Measurements from ENCODE around the gene CCNK.

CCNK gene

DNA sequence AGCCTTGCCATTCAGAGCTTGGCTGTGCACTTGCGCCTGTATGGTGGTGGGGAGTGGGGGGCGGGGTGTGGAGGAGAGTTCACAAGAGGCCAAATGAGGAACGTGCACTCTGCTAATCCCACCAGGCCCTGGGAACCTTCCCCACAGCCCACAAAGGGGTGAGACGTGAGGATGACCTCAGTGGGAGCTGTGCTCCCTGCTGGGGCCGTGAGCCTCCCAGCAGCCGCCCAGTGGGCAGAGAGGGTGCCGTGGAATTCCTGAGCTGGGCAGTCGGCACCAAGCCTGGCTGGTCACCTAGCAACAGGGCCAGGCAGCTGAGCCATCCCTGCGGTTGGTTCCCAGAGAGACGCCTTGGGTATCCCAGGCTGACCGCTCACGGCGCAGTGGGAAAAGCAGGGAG, 53.7 kb downstream of the CCNK start:
- DNase-seq = no peak
- intact Hi-C loops (cut with DNase I; ENCODE audit: low total_unique reads) = no loop called here
- TF ChIP-seq, protein P1, sequence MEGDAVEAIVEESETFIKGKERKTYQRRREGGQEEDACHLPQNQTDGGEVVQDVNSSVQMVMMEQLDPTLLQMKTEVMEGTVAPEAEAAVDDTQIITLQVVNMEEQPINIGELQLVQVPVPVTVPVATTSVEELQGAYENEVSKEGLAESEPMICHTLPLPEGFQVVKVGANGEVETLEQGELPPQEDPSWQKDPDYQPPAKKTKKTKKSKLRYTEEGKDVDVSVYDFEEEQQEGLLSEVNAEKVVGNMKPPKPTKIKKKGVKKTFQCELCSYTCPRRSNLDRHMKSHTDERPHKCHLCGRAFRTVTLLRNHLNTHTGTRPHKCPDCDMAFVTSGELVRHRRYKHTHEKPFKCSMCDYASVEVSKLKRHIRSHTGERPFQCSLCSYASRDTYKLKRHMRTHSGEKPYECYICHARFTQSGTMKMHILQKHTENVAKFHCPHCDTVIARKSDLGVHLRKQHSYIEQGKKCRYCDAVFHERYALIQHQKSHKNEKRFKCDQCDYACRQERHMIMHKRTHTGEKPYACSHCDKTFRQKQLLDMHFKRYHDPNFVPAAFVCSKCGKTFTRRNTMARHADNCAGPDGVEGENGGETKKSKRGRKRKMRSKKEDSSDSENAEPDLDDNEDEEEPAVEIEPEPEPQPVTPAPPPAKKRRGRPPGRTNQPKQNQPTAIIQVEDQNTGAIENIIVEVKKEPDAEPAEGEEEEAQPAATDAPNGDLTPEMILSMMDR (IDR thresholded peaks at IDR 0.05) = no peak
- Histone ChIP-seq H3K27me3 (peaks cover 0 to 19% of the 10 kb centered on the region in 2 donors), H3K4me3 (no peak overlapping the region), H3K36me3 (no peaks in the 10 kb centered on the region), H3K9me3 (no peaks in the 10 kb centered on the region), H3K4me1 (peaks cover 0 to 11% (median 4%) of the 10 kb centered on the region in 4 donors), H3K27ac (no peak overlapping the region)

DNA sequence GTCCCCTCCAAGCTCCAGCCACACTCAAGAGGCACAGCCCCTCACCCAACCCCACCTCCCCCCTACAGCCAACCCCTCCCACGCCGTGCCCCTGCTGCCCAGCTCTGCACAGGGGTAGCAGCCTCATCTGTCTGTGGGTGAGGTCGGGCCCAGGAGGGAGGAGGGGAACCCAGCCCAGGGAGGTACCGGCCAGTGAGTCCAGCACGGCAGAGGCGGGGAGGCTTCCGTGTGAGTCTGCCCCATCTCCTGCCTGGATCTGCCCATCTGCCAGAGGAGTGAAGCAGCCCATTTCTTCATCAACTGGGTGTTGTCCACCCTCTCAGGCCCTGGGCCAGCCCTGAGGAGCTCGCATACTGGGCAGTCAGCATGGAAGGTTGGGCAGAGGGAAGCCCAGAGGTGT, 54.2 kb downstream of the CCNK start:
- TF ChIP-seq, protein P1 (IDR thresholded peaks at IDR 0.05) = no peak
- H3K9me3 ChIP-seq = no peaks in the 10 kb centered on the region
- H3K27ac ChIP-seq = no peak overlapping the region
- no peaks in the 10 kb centered on the region for H3K36me3 ChIP-seq
- H3K4me3 ChIP-seq = no peak overlapping the region
- H3K27me3 ChIP-seq = peaks cover 0 to 19% of the 10 kb centered on the region in 2 donors
- intact Hi-C loops (cut with DNase I; ENCODE audit: low total_unique reads) = no loop called here
- DNase-seq = no peak
- peaks cover 0 to 11% (median 4%) of the 10 kb centered on the region in 4 donors for H3K4me1 ChIP-seq

DNA sequence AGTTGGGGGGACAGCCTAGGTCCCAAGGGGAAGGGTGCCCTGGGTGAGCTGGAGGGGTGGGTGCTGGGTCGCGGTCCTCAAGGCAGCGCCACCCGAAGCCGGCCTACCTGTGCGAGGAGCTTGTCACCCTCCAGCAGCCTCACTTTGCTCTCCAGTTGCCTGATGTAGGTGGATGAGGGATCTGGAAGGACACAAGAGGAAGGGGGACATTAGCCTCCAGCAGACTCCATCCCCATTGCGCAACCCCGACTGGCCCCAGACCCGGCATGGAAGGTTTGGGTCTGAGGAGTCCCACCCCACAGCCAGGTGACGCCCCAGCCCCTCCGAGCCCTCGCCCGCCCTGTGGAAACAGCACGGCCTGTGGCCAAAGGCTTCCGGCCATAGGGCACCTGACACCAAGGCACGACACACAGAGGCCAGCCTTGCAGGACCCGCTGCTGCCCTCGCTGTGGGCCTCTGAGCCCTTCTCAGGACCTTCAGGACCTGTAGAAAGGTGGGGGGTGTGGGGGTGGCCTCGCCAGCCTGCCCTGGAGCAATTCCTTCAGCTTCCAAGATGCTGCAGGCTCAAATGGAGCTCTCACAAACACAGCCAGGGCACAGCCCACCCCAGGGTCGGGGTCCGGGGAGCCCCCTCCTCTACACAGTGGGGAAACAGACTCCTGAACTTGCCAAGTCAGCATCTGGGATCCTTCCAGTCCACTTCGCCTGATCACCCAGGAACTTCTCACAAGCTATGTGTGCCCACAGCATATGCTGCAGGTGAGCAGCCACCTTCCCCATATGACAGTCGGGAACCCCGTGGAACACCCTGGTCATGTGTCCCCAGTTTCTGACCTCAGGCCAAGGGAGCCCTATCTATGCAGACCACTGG, 54.9 kb downstream of the CCNK start:
- TF ChIP-seq, protein P1 (IDR thresholded peaks at IDR 0.05) = no peak
- intact Hi-C loops (cut with DNase I; ENCODE audit: low total_unique reads) = no loop called here
- H3K36me3 ChIP-seq = no peaks in the 10 kb centered on the region
- no peaks in the 10 kb centered on the region for H3K9me3 ChIP-seq
- DNase-seq = no peak
- H3K4me1 ChIP-seq = peaks cover 0 to 11% (median 4%) of the 10 kb centered on the region in 4 donors
- no peak overlapping the region for H3K4me3 ChIP-seq
- no peak overlapping the region for H3K27ac ChIP-seq
- H3K27me3 ChIP-seq = peaks cover 0 to 19% of the 10 kb centered on the region in 2 donors

DNA sequence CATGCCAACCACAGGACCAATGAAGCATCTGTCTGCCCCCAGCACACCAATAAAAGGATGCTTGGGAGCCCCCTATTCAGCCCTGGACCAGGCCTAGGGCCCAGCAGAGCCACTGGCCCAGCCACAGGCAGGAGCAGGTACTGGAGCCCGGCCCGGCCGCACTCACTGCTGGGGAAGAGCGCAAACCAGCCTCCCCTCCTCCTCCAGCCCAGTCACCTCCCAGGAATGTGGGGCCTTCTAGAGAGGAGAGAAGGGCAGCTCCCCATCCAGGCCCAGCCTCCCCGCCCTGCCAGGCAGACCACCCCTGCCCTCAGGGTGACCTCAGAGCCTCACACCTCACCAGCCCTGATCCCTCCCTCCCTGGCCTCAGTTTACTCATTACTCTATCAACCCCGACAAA, 56.2 kb downstream of the CCNK start:
- Histone ChIP-seq H3K27me3 (peaks cover 0 to 19% of the 10 kb centered on the region in 2 donors), H3K27ac (no peak overlapping the region), H3K4me1 (peaks cover 0 to 11% (median 4%) of the 10 kb centered on the region in 4 donors), H3K4me3 (no peak overlapping the region), H3K9me3 (no peaks in the 10 kb centered on the region), H3K36me3 (no peaks in the 10 kb centered on the region)
- TF ChIP-seq, protein P1 (IDR thresholded peaks at IDR 0.05) = no peak
- intact Hi-C loops (cut with DNase I; ENCODE audit: low total_unique reads) = no loop called here
- no peak for DNase-seq

DNA sequence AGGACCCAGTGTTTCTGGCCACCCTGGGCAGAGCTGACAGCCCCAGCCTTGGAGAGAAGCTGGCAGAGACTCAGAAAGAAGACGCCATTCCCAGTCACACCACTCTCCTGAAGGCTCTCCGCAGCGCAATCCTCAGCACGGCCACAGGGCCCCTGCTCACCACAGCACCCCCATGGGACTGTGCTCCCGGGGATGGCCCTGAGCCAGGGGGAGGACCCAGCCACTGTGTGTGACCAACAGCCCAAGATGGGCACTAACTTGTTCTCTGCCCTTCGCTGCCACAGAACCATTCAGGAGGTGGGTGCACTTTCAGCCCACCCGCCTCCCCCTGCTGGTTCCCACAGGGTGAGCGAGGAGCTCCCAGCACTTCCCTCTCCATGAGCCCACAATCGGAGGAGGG, 57.1 kb downstream of the CCNK start:
- H3K27me3 ChIP-seq = peaks cover 0 to 19% of the 10 kb centered on the region in 2 donors
- no peak for DNase-seq
- TF ChIP-seq, protein P1 (IDR thresholded peaks at IDR 0.05) = no peak
- intact Hi-C loops (cut with DNase I; ENCODE audit: low total_unique reads) = no loop called here
- H3K36me3 ChIP-seq = no peaks in the 10 kb centered on the region
- H3K4me3 ChIP-seq = no peak overlapping the region
- peaks cover 0 to 11% (median 4%) of the 10 kb centered on the region in 4 donors for H3K4me1 ChIP-seq
- no peak overlapping the region for H3K27ac ChIP-seq
- H3K9me3 ChIP-seq = no peaks in the 10 kb centered on the region

All from tibial artery (tissue), 4 donors.